Left lobe of liver (tissue), 2 donors: ENCODE data around the gene GALNTL6. TPM values are rescaled to one million over a fixed set of nuclear protein-coding genes. Genes with fewer than 3 reads are reported as not detected.
"Not testable (repeated sequence)": the region's sequence is repeated elsewhere in the genome, so short reads cannot be mapped to it uniquely, and the experiment has no call there.

Source experiments
- ATAC-seq: fragments of 200-7000 bp; cut with Tn5 transposase; one replicate; pipeline ENCODE4 v1.9.1; 2020; ENCODE audit warnings: mild to moderate bottlenecking, moderate library complexity
- DNase-seq: peaks from one replicate; pipeline ENCODE4 v3.0.0-alpha.2; 2020; ENCODE audit warnings: low spot score
- total RNA-seq: library from RNA; stranded (reverse); gene quantifications from one replicate; pipeline ENCODE4 v1.2.1, GENCODE V29; 2021
- donor health status: DM: no; HTN: no; CAD: no; lungs with moderate emphysema.
- donor health status: DM: no; HTN: yes; CAD: no.

The GALNTL6 gene
- total RNA-seq, 1 donor from 2014 or later, result not detected

DNA sequence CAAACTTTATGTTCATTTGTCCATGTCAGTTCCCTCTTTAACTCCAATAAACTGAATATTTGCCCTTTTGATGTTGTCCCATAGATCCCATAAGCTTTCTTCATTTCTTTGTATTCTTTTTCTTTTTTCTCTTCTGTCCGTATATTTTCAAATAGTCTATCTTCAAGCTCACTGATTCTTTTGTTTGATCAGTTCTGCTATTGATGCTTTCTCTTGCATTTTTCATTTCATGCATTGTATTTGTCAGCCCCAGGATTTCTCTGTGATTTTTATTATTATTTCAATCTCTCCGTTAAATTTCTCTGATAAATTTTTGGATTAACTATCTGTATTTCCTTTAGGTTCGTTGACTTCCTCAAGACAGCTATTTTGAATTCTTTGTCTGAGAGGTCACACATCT is 1082.5 kb downstream of the GALNTL6 start:
- ATAC-seq (no peak), DNase-seq (no peak)

DNA sequence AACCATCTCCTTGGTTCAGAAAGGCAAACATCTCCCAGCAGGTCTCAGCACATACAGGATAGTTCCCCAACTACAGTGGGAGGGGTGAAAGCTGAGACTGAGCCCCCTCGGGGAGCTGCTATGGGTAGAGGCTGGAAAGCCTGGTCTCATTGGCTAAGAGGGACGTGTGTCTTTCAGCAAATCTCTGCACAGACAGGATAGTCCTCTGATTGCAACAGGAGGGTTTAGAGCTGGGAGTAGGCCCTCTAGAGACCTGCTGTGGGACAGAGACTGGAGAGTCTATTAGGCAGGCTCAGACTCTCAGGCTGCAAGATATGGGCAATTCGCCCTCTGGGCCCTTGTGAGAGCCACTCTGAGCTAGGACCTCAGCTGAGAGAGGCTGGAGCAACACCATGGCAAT is 1083.8 kb downstream of the GALNTL6 start:
- ATAC-seq, result no peak

GRCh38 chr4:172898715-172899114 is 1085.5 kb downstream of the GALNTL6 start:
- ATAC-seq (no peak), DNase-seq (no peak)

More for the DNA sequence above, 1083.8 kb downstream of the GALNTL6 start:
- no peak for DNase-seq

- DNase-seq (no peak), ATAC-seq (no peak)
Observed at GRCh38 chr4:172899861-172900260, 1086.7 kb downstream of the GALNTL6 start.

- ATAC-seq, result no peak
Observed at GRCh38 chr4:172900900-172901299, 1087.7 kb downstream of the GALNTL6 start.

GRCh38 chr4:172912468-172912867 is 1099.3 kb downstream of the GALNTL6 start:
- ATAC-seq, DNase-seq: not testable (repeated sequence)

More at GRCh38 chr4:172900900-172901299, 1087.7 kb downstream of the GALNTL6 start:
- DNase-seq, result no peak

GRCh38 chr4:172917403-172917802 is 1104.2 kb downstream of the GALNTL6 start:
- ATAC-seq, DNase-seq: not testable (repeated sequence)

DNA sequence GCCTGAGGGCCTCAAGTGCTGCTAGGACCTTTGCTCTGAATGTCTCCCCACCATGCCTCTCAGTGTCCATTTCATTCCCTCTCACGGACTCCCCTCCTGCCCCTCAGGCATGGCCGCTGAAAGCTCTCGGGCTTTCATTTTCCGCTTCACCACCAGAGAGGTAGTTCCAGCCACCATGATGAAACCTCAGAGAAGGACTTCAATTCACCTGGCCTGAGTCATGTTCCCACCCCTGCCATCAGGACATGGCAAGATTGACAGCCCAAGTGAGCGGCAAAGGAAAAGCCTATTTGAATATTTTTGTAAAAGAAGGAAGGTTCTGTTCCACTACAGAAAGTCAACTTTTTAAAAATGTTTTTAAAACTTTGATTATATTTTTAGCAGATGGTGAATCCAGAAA is 1106.1 kb downstream of the GALNTL6 start:
- no peak for ATAC-seq
- no peak for DNase-seq

DNA sequence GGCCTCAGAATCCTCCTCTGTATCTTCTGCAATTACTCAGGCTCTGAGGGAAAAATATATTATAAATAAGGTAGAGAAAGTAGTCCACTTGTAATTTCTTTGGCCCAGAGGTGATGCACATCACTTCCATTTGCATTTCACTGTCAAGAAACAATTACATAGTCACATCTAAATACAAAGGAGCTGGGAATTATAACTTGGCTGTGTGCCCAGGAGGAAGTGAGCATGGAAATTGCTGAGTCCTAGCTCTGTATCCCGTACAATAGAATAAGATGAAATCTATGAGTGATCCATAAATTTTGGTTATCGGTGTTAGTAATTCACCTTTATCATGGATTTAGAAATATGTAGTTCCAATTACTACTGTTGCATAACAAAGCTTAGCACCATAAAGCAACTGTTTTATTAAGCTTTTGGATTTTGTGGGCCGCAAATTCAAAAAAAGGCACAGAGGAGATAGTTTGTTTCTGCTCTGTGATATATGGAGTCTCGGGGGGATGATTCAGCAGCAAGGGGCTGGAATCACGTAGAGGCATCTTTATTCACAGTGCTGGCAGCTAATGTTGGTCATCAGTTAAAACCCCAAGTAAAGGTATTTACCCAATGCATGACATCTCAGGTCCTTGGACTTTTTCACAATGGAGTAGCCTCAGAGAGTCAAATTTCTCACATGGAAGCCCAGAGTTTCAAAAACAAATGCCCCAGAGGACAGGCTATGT is 1114.1 kb downstream of the GALNTL6 start:
- no peak for DNase-seq
- ATAC-seq, result no peak

GRCh38 chr4:172928347-172928746 is 1115.1 kb downstream of the GALNTL6 start:
- ATAC-seq, result no peak
- no peak for DNase-seq

- no peak for ATAC-seq
- DNase-seq, result no peak
Observed at GRCh38 chr4:172938072-172938829, 1125.0 kb downstream of the GALNTL6 start.

DNA sequence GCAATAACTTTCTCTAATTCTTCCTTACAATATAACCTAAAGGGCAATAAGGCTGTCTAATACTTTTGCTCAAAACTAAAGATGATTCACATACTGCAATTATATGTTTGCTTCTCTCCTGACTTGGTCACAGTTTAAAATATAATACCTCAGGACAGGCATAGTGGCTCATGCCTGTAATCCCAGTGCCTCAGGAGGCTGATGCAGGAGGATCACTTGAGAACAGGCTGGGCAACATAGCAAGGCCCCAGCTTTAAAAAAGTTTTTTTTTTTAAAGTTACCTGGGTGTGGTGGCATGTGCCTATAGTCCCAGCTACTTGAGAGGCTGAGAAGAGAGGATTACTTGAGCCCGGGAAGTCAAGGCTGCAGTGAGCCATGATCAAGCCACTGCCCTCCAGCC is 1125.7 kb downstream of the GALNTL6 start:
- DNase-seq (no peak), ATAC-seq (no peak)

GRCh38 chr4:172942840-172943239 is 1129.6 kb downstream of the GALNTL6 start:
- no peak for ATAC-seq
- DNase-seq, result no peak

DNA sequence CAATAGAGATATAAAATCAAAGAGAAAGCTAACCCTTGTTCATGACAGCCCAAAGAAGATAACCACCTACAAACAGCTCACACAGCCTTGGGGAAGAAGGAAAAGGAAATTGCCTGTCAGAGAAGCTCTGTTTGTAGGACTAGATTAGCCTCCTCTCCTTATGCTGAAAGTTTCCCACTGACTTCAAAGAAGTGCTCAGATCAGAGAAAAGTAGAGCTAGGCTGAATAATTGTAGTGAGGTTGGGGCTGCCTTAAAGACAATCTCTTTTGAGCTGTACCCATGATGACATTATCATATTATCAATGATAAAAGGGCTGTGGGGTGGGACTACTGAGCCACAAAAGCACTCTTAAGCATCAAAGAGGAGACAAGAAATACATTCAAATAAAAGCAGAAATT is 1132.4 kb downstream of the GALNTL6 start:
- no peak for ATAC-seq

DNA sequence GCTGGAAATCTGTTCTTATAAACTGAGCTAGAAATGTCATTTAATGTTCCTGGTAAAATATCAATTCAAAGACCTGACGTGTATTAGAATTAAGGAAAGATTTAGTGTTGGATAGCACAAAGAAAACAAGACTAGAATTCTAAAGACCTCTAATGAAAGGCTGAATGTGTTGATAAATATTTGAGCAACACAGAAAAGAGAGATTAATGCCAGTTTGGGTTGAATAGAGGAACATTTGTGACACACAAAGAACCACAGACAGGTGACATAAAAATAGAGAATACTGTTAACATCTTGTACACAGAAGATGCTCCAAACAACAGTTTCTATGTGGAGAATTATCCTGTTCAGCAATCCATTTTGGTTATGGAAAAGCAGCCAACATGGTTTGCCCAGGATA is 1133.3 kb downstream of the GALNTL6 start:
- ATAC-seq, result no peak
- no peak for DNase-seq

More for the DNA sequence above, 1132.4 kb downstream of the GALNTL6 start:
- DNase-seq, result no peak

- ATAC-seq, result no peak
- DNase-seq, result no peak
Observed at GRCh38 chr4:172947594-172947993, 1134.4 kb downstream of the GALNTL6 start.

DNA sequence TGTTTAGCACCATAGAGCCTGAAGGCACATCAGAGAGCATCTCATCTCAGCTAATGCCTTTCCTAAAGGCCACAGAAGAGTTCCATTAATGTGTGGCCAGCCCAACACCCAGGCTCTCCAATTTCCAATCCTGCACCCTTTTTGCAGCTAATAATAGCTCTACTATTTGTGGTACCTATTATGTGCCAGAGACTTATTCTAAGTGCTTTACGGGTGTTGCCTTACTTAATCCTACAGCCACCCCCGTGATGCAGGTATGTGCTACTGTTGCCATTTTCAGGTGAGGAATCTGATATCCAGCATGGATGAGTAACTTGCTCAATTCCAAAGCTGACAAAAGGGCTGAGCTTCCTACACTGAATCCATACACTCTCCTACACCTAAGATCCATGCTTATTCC is 1137.8 kb downstream of the GALNTL6 start:
- DNase-seq, result no peak
- ATAC-seq, result no peak

GRCh38 chr4:172951679-172952451 is 1138.7 kb downstream of the GALNTL6 start:
- ATAC-seq, result no peak

GRCh38 chr4:172953896-172954568 is 1140.8 kb downstream of the GALNTL6 start:
- ATAC-seq, result no peak
- no peak for DNase-seq

More at GRCh38 chr4:172951679-172952451, 1138.7 kb downstream of the GALNTL6 start:
- DNase-seq, result no peak

- not testable (repeated sequence) for ATAC-seq, DNase-seq
Observed at GRCh38 chr4:172956340-172956739, 1143.1 kb downstream of the GALNTL6 start.

DNA sequence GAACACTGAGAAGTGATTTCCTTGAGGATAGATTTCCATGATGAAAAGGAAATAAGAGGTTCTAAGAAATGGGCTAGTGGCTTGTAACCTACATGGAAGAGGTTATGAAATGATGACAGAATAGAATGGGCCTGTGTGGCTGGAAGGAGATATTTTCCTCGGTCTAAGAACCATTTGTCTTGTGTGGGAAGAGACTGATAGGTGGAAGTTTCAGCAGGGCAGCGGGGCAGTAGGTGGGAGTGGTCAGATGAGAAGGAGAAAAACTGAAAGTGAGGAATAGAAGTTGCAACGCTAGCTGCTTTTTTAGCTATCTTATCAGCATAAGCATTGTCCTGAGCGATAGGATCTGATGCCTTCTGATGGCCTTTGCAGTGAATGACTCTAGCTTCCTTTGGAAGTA is 1144.0 kb downstream of the GALNTL6 start:
- DNase-seq (no peak), ATAC-seq (no peak)
